Fibroblast of skin of back (primary cell): ENCODE data around the gene POLRMT.
A peak's percentile ranks its signal among the peaks of the same experiment; 100 is the strongest.

ENCODE experiments used
- DNase-seq: peaks from one replicate; pipeline ENCODE4 v3.0.0-alpha.2; 2013

The POLRMT gene

DNA sequence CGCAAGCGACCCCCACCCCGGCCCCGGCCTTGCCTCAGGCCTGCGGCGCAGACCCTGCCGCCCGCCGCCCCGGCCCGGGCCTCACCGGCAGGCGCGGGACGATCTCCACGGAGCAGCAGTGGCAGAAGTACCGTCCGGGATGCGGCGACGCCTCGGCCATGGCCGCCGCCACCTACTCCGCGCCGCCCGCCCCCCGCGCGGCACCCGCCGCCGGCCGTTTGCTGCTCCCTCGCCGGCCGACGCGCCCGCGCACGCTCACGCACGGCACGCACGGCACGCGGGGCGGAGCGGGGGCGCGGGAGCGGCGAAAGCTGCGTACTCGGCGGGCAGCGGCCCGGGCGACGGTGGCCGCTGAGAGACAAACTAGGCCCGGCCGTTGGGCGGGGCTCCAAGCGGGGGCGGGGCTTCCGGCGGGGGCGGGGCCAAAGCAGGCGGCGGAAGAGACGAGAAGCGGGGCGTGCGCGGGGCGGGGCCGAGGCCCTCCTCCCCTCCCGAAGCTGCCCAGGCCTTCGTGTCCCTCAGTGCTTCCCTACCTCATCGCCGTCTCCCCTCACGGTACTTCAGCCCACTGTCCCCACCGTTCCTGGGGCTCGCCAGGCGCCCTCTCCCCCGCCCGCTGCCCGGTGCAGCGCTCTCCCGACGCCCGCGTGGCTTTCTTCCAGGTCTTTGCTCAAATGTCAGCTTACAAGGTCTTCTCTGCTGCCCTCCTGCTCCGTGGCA is 29.8 kb upstream of the POLRMT start, which contains the start of gene RNF126:
Gene RNF126 (minus strand): TSS at position 253 of the 720 bp plus-strand sequence. CDS start 93 bp downstream, at position 160.
- DNase-seq: peak; percentile 93

GRCh38 chr19:662207-662961 is 29.0 kb upstream of the POLRMT start:
- peak; percentile 50 for DNase-seq

- DNase-seq: no peak
Measured at GRCh38 chr19:661427-662196, 28.3 kb upstream of the POLRMT start.

DNA sequence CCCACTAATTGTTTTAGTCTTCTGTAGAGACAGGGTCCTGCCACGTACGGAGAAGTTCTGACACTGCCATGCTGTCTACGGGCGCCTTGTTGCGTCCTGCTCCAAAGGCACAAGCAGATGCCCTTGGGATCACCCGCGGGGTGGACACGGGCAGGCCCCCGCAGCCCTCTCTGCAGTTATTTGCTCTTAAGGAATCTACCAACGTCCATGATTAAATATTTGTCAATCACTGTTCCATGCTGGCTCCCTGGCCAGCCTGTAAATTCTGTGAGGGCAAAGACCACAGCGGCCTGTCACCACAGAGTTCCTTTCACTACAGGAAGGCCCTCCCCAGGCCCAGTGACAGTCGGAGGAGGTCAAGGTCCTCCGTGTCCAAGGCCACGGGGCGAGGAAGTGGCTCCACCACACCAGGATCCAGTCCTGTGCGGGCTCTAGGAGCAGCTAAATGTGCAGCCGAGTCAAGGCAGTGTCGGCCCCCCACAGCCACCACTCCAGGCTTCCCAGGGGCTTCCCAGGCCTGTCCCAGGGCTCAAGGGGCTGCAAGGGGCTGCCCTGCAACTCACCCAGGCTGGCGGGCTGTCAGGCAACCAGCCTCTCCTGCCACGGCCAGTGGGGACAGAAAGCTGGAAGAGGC is 27.6 kb upstream of the POLRMT start:
- no peak for DNase-seq

DNA sequence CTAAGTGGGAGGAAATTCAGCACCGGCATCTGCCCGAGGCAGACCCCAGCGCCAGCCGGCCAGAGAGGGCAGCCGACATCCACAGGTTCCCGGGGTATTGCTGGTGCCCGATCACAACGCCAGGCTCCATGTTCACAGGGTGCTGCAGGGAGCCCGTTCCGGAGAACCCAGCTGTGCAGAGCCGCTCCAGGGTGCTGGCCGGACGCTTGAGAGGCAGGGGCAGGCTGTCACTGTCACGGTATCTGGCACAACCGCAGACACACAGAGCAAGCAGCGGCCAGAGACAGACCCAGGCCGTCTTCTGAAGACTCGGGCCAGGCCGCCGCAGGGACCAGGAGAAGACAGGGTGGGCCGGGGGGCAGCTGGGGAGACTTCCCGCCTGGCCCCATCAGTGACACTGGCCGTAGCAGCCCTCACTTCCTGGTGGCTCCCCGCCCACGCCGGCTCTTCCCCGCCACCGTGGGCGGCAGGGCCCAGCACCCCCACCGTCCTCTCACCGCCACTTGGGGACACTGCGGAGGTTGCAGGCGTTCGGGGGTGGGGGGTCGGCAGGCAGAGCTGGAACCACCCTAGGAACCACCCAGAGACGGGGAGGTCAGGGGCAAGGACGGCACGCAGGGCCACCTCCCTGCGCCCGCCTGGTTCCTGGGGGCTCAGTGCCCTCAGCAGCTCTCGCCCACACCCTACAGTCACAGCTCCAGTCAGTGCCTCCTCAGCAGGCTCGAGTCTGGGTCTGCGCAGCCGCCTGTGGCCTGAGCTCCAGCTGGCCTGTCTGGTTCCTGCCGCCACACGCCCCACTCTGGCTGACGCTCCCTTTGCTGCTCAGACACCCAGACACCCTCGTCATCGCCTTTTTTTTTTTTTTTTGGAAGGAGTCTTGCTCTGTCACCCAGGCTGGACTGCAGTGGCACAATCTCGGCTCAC is 25.8 kb upstream of the POLRMT start:
- DNase-seq: no peak

GRCh38 chr19:658059-658839 is 24.9 kb upstream of the POLRMT start:
- DNase-seq: no peak

DNA sequence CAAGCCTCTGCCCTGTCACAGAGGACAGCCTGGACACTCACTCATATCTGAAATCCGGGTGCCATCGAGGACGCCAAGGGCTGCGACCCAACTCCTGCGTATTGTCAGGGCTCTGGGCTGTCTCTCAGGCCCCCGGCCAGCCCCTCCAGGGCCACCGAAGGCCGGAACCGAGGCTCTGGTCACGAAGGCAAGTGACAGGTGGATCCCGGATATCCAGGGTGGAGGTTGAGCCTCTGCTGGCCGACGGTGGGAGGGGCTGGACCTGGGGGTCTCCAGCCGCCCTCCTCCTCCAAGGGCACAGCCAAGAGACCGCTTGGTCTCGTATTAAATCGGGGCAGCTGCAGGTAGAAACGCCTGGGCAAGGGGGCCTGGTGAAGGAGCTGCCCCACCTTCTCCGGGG is 24.3 kb upstream of the POLRMT start:
- DNase-seq: no peak

DNA sequence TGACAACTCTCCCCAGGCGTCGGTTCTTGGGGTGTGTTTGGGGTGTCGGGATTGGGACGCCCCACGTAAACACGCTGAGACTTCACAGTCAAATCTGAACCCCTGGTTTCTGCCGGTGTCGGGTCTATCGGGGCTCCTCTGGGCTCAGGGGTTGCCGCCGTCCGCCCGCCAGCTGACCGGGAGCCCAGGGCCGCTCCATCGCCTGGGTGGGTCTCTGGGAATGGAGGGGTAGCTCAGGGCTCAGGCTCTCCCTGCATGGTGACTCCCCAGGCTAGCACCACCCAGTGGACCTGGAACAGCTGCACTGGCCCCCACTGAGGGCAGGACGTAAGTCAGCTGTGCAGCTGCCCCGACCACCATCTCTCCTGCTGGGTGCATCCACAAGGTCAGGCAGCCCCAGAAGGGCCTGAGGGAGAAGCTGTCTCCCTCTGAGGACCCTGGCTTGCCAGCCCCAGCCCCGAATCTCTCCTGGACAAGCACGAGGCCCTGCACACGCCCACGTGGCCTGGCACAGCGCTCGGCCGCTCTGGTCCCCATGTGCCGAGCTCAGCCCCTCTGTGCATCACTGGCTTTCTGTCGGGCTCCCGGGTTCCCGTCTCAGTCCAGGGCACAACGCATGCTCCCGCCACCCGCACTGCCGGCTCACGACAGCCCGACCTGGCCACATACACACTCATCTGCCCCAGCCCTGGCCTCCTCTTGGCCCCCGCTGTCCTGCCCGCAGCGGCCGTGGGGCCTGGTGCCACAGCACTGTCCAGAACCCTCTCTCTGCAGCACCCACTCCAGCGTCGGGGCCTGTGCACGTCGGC is 23.6 kb upstream of the POLRMT start:
- DNase-seq: no peak

DNA sequence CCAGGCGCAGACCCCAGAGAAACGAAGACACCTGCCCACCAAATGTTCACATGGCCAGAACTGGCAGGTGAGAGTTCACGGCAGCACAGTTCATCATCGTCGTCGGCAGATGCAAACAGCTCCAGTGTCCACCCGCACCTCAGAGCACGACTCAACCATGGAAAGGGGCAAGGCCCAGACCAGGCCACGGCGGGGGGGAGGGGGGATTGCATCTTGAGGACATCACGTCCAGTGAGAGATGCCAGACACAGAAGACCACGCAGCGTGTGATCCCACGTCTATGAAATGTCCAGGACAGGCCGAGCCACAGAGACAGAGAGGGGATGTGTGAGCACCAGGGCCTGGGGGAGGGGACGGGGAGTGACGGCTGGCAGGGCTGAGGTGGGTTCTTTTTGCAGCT is 22.4 kb upstream of the POLRMT start:
- DNase-seq: no peak

DNA sequence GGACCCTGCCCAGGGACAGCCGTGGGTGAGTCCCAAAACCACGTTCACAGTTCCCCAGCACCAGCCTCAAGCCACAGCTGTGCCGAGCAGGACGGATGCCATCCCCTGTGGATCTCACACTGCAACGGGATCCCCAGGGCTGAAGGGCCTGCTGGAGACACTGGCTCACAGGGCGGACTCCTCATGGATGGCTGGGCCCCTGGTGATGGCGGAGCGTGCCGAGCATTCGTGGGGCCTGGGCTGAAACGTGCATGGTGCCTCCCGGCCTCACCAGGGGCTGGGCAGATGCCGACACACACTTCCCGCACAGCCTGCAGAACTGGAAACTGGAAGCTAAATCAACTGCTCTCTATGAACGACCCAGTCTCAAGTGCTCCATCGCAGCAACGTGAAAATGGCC is 20.1 kb upstream of the POLRMT start:
- no peak for DNase-seq

DNA sequence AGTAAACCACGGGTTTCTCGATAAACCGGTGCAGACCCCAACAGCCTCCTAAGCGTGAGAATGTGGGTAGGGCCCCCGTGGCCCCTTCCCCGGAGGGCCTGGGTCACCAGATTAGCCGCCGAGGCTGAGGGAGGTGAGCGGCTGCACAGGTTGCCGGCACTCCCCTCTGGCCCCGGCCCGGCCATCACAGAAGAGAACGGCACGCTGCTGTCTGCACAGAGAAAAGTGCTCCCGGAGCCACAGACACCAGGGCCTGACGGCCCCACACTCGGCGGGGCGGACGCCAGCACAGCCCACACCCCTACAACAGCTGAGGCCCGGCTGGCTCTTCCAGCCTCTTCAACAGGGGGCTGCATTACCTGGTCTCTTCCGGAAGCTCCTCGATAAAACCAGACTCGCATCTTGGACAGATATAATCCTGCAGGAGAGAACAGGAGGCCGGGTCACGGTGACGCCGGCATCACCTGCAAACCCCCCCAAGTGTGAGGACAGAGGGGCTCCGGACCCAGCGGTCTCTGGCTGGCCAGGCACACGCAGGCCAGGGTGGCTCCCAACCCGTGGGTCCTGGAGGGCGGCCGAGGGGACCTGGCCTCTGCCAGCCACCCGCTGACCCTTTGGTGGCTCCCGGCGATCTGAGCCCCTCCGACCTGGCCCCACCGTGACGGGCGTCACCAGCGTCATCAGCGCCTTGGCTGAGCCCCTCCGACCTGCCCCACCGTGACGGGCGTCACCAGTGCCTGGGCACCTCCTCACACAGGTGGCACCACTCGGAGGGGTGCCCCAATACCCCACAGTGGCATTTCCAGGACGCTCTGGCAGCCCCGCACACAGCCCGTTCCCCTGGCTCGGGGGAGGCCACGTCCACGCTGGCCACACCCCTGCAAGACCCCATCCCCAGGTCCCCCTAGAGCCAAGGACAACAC is 19.4 kb upstream of the POLRMT start:
- DNase-seq: no peak

DNA sequence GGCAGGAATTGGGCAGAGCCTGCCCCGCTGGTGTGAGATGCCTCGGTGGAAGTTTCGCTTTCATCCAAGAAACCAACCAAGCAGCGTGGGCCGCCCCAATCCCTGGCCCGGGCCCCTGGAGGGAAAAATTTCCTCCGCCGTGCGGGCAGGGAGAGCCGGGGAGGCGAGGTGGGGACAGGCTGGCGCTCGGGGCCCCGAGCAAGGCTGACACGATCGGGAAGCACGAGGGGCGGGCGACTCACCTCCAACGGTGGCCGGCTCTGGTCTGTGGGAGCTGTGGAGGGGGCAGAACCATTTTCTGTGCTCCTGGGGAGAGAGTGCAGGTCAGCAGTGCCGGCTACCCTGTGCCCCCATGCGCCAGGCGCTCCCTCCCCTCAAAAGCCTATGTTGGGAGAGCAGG is 18.7 kb upstream of the POLRMT start:
- no peak for DNase-seq

- DNase-seq: no peak
Measured at GRCh38 chr19:651114-651818, 17.9 kb upstream of the POLRMT start.

DNA sequence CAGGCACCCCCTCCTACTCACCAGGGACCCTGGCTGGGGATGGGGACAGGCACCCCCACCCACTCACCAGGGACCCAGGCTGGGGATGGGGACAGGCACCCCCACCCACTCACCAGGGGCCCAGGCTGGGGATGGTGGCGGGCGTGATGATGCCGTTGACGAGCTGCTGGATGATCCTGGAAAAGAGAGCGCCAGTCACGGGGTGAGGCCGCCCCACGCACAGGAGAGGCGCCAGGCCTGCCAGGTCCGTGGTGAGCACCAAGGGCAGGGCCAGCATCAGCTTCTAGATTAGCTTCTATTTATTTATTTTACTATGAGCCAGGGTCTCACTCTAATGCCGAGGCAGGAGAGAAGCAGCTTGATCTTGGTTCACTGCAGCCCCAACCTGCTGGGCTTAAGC is 16.8 kb upstream of the POLRMT start:
- no peak for DNase-seq

DNA sequence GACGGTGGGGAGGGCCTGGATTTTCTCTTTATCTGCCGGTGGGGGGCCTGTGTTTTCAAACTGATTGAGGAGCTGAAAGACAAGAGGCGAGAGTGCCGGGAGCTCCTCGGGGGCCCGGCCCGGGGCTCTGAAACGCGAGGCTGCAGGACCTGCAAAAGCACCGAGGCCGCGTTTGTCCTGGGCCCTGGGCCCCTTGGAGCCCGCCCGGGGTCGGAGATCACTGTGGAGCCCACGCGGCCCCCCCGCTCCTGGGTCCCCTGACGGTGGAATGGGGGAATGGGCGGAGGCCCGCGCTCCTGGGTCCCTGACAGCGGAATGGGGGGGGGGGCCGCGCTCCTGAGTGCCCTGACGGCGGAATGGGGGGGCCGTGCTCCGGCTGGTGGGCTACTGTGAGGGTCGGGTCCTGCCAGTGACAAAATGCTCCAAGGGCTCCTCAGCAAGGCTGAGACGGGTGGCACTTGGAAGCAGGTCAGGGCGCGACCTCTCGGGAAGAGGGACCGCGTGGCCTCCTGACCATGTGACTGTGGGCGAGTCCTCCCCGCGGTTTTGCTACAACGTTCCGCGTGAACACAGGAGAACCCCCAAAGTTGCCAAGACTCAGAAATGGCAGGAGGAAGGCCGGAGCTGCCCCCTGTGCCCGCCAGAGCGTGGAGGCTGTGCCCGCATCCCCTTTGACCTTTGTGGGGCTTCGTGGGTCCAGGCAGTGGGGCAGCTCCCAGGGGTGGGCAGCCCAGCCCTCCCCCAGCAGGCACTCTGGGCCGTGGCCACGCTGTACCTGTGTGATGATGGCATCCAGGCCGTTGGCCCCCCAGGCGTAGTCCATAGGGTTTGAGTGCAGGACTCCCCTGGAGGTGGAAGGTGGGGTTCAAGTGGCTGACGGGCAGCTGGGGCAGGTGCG is 15.8 kb upstream of the POLRMT start:
- no peak for DNase-seq

GRCh38 chr19:648305-648704 is 15.0 kb upstream of the POLRMT start:
- DNase-seq: no peak
